GM18870 (cell line): ENCODE measurements around the gene NCLN.
"Not testable (repeated sequence)": the region's sequence is repeated elsewhere in the genome, so short reads cannot be mapped to it uniquely, and the experiment has no call there.

Source experiments
- ATAC-seq: cut with Tn5 transposase; IDR thresholded peaks from one replicate; pipeline ENCODE4 v1.9.1; 2021; ENCODE audit warnings: moderate library complexity; ENCODE audit not compliant: unreplicated experiment

NCLN gene

GRCh38 chr19:3222709-3223108 is 37.0 kb downstream of the NCLN start:
- no peak for ATAC-seq

GRCh38 chr19:3224346-3225168 is 38.8 kb downstream of the NCLN start, which contains the start of gene CELF5:
CELF5 (plus strand) TSS chr19:3224661; CDS start chr19:3224740, 79 bp downstream.
- no peak for ATAC-seq

GRCh38 chr19:3225169-3225485 is 39.4 kb downstream of the NCLN start:
- ATAC-seq, result no peak

GRCh38 chr19:3225677-3226093 is 40.0 kb downstream of the NCLN start:
- ATAC-seq, result no peak

GRCh38 chr19:3227054-3227626 is 41.4 kb downstream of the NCLN start:
- no peak for ATAC-seq

GRCh38 chr19:3229346-3229743 is 43.6 kb downstream of the NCLN start:
- no peak for ATAC-seq

GRCh38 chr19:3229888-3230496 is 44.3 kb downstream of the NCLN start:
- ATAC-seq, result no peak

GRCh38 chr19:3231288-3231687 is 45.6 kb downstream of the NCLN start:
- no peak for ATAC-seq

- ATAC-seq, result no peak
These were observed 47.4 kb downstream of the NCLN start for GRCh38 chr19:3233116-3233515.

GRCh38 chr19:3233831-3234230 is 48.1 kb downstream of the NCLN start:
- no peak for ATAC-seq

GRCh38 chr19:3234800-3235199 is 49.1 kb downstream of the NCLN start:
- no peak for ATAC-seq

GRCh38 chr19:3235604-3236003 is 49.9 kb downstream of the NCLN start:
- not testable (repeated sequence) for ATAC-seq

- ATAC-seq, result no peak
These were observed 50.5 kb downstream of the NCLN start for GRCh38 chr19:3236272-3236671.

- no peak for ATAC-seq
These were observed 52.4 kb downstream of the NCLN start for GRCh38 chr19:3238066-3238561.

- no peak for ATAC-seq
These were observed 53.6 kb downstream of the NCLN start for GRCh38 chr19:3239367-3239766.

- ATAC-seq, result no peak
These were observed 58.3 kb downstream of the NCLN start for GRCh38 chr19:3243819-3244700.

GRCh38 chr19:3245050-3245449 is 59.3 kb downstream of the NCLN start:
- ATAC-seq, result no peak

GRCh38 chr19:3248728-3249326 is 63.1 kb downstream of the NCLN start:
- no peak for ATAC-seq

- ATAC-seq, result no peak
These were observed 63.7 kb downstream of the NCLN start for GRCh38 chr19:3249408-3249807.

GRCh38 chr19:3250675-3251074 is 64.9 kb downstream of the NCLN start:
- ATAC-seq, result no peak

GRCh38 chr19:3251229-3251628 is 65.5 kb downstream of the NCLN start:
- no peak for ATAC-seq
